PC-9 (cell line): ENCODE measurements around the gene DUOXA2. TPM values are rescaled to one million over a fixed set of nuclear protein-coding genes. Genes with fewer than 3 reads are reported as not detected.
A peak's percentile ranks its signal among the peaks of the same experiment; 100 is the strongest.
"Not testable (repeated sequence)": the region's sequence is repeated elsewhere in the genome, so short reads cannot be mapped to it uniquely, and the experiment has no call there.

Experiments
- BruUV-seq: library from RNA; stranded (reverse); fragments of 400-500 nt; replicated peaks from 2 replicates; lab custom pipeline; 2021; lab: Mats Ljungman, UMichigan
- CTCF ChIA-PET: fragments of 300-600 bp; sonication (Branson Sonifier 250); formaldehyde crosslinking; loops from one replicate; lab custom pipeline; 2022; ENCODE audit warnings: antibody characterized with exemption; lab: Charles Lee
- POLR2A ChIA-PET: fragments of 300-600 bp; sonication (Branson Sonifier 250); formaldehyde crosslinking; loops from one replicate; lab custom pipeline; 2022; ENCODE audit warnings: antibody characterized with exemption; ENCODE audit not compliant: unreplicated experiment; lab: Charles Lee
- DNase-seq, 2 experiments: peaks; one replicate each; pipeline versions ENCODE4 v3.0.0 to v3.0.0-alpha.2; 2015 to 2022; ENCODE audit warnings: mixed read lengths in 1 of 2
- H2AFZ ChIP-seq: fragments of 200-600 bp; sonication (generic); 2 replicates; pipeline ENCODE4 v1.8.1; 2017; ENCODE audit warnings: antibody characterized with exemption
- H3F3A ChIP-seq: fragments of 200-600 bp; sonication (generic); 2 replicates; pipeline ENCODE4 v1.8.1; 2017; ENCODE audit warnings: antibody characterized with exemption, mild to moderate bottlenecking, low read depth; ENCODE audit not compliant: insufficient read depth
- H3K27ac ChIP-seq: fragments of 200-600 bp; sonication (generic); 2 replicates; pipeline ENCODE4 v1.6.1; 2016; ENCODE audit warnings: mixed run types
- H3K27me3 ChIP-seq: fragments of 200-600 bp; sonication (generic); 2 replicates; pipeline ENCODE4 v1.6.1; 2016; ENCODE audit warnings: low read depth, mixed run types; ENCODE audit not compliant: insufficient read depth
- H3K36me3 ChIP-seq: fragments of 200-600 bp; sonication (generic); 2 replicates; pipeline ENCODE4 v1.6.1; 2016; ENCODE audit warnings: low read depth, mixed run types
- H3K4me1 ChIP-seq: fragments of 200-600 bp; sonication (generic); replicated peaks from 2 replicates; pipeline ENCODE4 v1.6.1; 2016; ENCODE audit warnings: mixed run types; ENCODE audit not compliant: insufficient read depth
- H3K4me2 ChIP-seq: fragments of 200-600 bp; sonication (generic); 2 replicates; pipeline ENCODE4 v1.6.1; 2017; ENCODE audit warnings: mixed run types
- H3K4me3 ChIP-seq: fragments of 200-600 bp; sonication (generic); 2 replicates; pipeline ENCODE4 v1.6.1; 2016; ENCODE audit warnings: mixed run types
- H3K79me2 ChIP-seq: fragments of 200-600 bp; sonication (generic); 2 replicates; pipeline ENCODE4 v1.6.1; 2017; ENCODE audit warnings: low read depth, mixed run types
- H3K9me2 ChIP-seq: fragments of 200-600 bp; sonication (generic); 2 replicates; pipeline ENCODE4 v1.8.1; 2017; ENCODE audit warnings: mild to moderate bottlenecking; ENCODE audit not compliant: insufficient read depth
- H3K9me3 ChIP-seq: fragments of 200-600 bp; sonication (generic); 2 replicates; pipeline ENCODE4 v1.8.1; 2016; ENCODE audit warnings: low read depth; ENCODE audit not compliant: insufficient read depth
- H4K20me1 ChIP-seq: fragments of 200-600 bp; sonication (generic); 2 replicates; pipeline ENCODE4 v1.8.1; 2017; ENCODE audit not compliant: insufficient read depth
- intact Hi-C: fragments of 100-400 bp; cut with micrococcal nuclease; formaldehyde crosslinking; loops from one replicate; pipeline ENCODE4 v1.10.0; 2022; ENCODE audit not compliant: unreplicated experiment
- total RNA-seq: library from RNA; stranded (reverse); gene quantifications from 2 replicates; pipeline ENCODE4 v1.2.3, GENCODE V29; 2021

Gene DUOXA2
- total RNA-seq, 1 experiment from 2014 or later: not detected

GRCh38 chr15:45077391-45077790 lies 36.7 kb upstream of the DUOXA2 start:
- intact Hi-C loops, H3K27ac ChIP-seq, H3K9me3 ChIP-seq, H3K9me2 ChIP-seq, DNase-seq, H3F3A ChIP-seq, H3K4me3 ChIP-seq, POLR2A ChIA-PET, H2AFZ ChIP-seq, H3K4me2 ChIP-seq, H4K20me1 ChIP-seq, H3K27me3 ChIP-seq, H3K4me1 ChIP-seq, CTCF ChIA-PET, H3K36me3 ChIP-seq, H3K79me2 ChIP-seq, BruUV-seq: not testable (repeated sequence)

- H3K4me3 ChIP-seq, H3F3A ChIP-seq, intact Hi-C loops, H3K36me3 ChIP-seq, H3K27ac ChIP-seq, H3K9me2 ChIP-seq, H4K20me1 ChIP-seq, H3K27me3 ChIP-seq, H3K79me2 ChIP-seq, BruUV-seq, H3K4me1 ChIP-seq, H3K4me2 ChIP-seq, H2AFZ ChIP-seq, H3K9me3 ChIP-seq: not testable (repeated sequence)
- peak in 1 of 2 experiments; percentile 6 for DNase-seq
- POLR2A ChIA-PET: interaction anchor here (0.6 kb wide), 1 partner anchor 122 kb away, joined by 3 read pairs; no protein-coding TSS in a partner anchor
- CTCF ChIA-PET: interaction anchor here (0.6 kb wide), 1 partner anchor 19 kb away, joined by 6 read pairs; no protein-coding TSS in a partner anchor
Measured at GRCh38 chr15:45079201-45079600, 34.9 kb upstream of the DUOXA2 start.

DNA sequence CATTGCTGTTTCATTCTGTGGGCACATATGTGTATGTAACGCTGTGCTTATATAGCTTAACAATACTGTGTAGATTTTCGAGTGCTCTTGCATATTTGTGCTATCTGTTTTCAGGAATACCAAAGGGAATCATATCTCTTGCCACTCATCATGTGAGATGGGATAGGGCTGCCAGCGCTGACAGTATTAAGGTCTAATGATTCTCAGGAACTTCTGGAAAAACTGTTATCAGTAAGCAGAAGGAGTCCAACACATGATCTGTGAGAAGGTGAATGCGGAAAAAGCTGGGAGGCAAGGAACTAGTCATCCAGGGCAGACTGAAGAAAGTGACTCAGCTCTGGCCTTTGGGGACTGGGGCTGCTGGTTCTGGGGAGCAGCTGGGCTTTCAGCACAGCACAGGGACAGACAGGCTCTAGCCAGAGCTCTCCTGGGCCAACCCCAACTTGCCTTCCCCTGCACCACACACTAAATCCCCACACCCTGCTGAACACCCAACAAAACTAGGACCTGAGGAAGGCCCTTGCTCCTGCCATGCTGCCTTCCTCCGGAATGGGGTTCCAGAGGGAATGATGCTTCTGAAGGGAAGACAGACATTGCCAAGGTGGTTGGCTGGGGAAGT lies 34.4 kb upstream of the DUOXA2 start:
- H3K4me3 ChIP-seq, H3K4me2 ChIP-seq, H3K9me3 ChIP-seq, H3K9me2 ChIP-seq, H4K20me1 ChIP-seq, H3K27me3 ChIP-seq, H3F3A ChIP-seq, H3K27ac ChIP-seq, H3K36me3 ChIP-seq, H3K79me2 ChIP-seq, H3K4me1 ChIP-seq, H2AFZ ChIP-seq, intact Hi-C loops: not testable (repeated sequence)
- DNase-seq: peak in 1 of 2 experiments; percentile 18
- ChIA-PET POLR2A (interaction anchor here (0.6 kb wide), 1 partner anchor 121 kb away, joined by 3 read pairs; no protein-coding TSS in a partner anchor), CTCF (interaction anchor here (0.6 kb wide), 1 partner anchor 19 kb away, joined by 6 read pairs; no protein-coding TSS in a partner anchor)
- BruUV-seq: TSS peak; percentile 16

DNA sequence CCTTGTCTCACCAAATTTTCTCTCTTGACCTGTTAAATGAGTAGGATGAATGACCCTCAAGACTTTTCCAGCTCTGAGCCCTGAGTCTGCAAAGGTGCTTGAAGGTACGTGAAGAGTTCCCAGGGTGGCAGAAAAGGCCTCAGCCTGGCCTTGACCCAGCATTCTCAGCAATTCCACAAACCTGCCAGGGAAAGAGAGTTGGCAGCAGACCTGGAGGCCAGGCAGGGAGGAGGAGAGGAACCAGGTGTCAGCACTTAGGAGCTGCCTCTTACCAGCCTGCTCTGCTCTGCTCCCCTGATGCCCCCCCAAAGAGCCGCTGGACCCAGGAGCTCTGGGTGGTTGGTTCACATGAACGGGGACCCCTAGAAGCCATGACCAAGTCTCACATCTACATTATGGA lies 33.5 kb upstream of the DUOXA2 start:
- H3K79me2 ChIP-seq, H3K36me3 ChIP-seq, H3K4me1 ChIP-seq, H4K20me1 ChIP-seq, H3K27ac ChIP-seq, H2AFZ ChIP-seq, intact Hi-C loops, H3K9me3 ChIP-seq, DNase-seq, H3F3A ChIP-seq, H3K4me2 ChIP-seq, H3K27me3 ChIP-seq, H3K4me3 ChIP-seq, CTCF ChIA-PET, BruUV-seq, H3K9me2 ChIP-seq: not testable (repeated sequence)
- POLR2A ChIA-PET: interaction anchor here (0.6 kb wide), 2 partner anchors 15 to 241 kb away, joined by 5 to 7 read pairs; no protein-coding TSS in a partner anchor

GRCh38 chr15:45082412-45082811 lies 31.7 kb upstream of the DUOXA2 start:
- CTCF ChIA-PET, H3K9me3 ChIP-seq, DNase-seq, H3K79me2 ChIP-seq, H3K27ac ChIP-seq, intact Hi-C loops, H4K20me1 ChIP-seq, H3K4me2 ChIP-seq, H3K27me3 ChIP-seq, H3F3A ChIP-seq, H2AFZ ChIP-seq, POLR2A ChIA-PET, H3K4me3 ChIP-seq, H3K36me3 ChIP-seq, H3K9me2 ChIP-seq, H3K4me1 ChIP-seq, BruUV-seq: not testable (repeated sequence)
